NCI-H1092 (cell line): ENCODE measurements around the gene GALNT12.

ENCODE experiments used
- DNase-seq: peaks from one replicate; lab custom pipeline; 2025; lab: John Stamatoyannopoulos, UW

The GALNT12 gene

GRCh38 chr9:98861781-98862504, 54.5 kb downstream of the GALNT12 start:
- DNase-seq: no peak

- no peak for DNase-seq
These were observed 55.5 kb downstream of the GALNT12 start for GRCh38 chr9:98862936-98863335.

- no peak for DNase-seq
These were observed 57.1 kb downstream of the GALNT12 start for GRCh38 chr9:98864281-98865174.

- DNase-seq: no peak
These were observed 57.9 kb downstream of the GALNT12 start for GRCh38 chr9:98865284-98865875.

GRCh38 chr9:98866435-98867102, 59.1 kb downstream of the GALNT12 start:
- no peak for DNase-seq

DNA sequence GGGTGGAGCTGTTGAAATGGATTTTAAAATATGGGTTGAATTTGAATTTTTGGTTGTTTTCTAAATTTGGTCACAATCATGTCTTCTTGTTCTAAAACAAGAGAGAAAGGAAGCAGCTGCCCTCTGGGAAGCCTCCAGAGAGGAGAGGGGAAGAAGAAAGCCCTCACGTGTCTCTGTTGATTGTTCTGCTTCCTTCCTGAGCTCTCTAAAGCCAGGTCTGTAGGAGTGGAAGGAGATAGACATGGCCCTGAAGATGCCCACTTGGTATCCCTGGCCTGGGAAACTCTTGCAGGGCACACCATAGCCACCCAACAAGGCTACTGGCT, 59.6 kb downstream of the GALNT12 start:
- no peak for DNase-seq

- no peak for DNase-seq
These were observed 60.1 kb downstream of the GALNT12 start for GRCh38 chr9:98867429-98868168.

DNA sequence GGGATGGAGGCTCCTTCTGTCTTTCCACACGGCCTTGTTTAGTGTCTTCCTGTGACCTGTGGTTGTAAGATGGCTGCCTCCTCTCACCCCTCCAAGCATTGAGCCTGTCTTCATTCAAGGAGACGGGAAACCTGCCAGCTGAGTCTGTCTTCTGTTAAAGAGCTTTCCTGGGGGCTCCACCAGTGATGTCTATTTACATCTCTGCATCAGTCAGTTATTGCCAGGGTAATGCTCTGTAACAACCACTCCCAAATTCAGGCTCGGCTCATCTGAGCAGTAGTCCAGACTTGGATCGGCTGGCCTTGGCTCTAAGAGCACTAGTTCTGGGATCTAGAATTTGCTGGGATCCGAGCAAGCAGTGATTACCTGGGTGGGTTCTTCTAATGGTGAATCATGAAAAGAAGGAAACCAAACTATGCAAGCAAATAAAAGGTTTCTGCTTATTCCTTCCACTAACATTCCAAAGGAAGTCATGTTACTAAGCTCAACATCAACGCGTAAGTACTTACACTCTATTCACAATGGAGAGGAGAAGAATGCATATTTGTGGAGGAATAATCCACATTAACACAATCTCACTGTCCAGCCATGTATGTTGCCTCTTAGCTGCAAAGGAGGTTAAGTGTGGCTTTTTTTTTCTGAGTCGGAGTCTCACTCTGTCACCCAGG, 61.7 kb downstream of the GALNT12 start:
- no peak for DNase-seq

- no peak for DNase-seq
These were observed 62.4 kb downstream of the GALNT12 start for GRCh38 chr9:98869866-98870265.

DNA sequence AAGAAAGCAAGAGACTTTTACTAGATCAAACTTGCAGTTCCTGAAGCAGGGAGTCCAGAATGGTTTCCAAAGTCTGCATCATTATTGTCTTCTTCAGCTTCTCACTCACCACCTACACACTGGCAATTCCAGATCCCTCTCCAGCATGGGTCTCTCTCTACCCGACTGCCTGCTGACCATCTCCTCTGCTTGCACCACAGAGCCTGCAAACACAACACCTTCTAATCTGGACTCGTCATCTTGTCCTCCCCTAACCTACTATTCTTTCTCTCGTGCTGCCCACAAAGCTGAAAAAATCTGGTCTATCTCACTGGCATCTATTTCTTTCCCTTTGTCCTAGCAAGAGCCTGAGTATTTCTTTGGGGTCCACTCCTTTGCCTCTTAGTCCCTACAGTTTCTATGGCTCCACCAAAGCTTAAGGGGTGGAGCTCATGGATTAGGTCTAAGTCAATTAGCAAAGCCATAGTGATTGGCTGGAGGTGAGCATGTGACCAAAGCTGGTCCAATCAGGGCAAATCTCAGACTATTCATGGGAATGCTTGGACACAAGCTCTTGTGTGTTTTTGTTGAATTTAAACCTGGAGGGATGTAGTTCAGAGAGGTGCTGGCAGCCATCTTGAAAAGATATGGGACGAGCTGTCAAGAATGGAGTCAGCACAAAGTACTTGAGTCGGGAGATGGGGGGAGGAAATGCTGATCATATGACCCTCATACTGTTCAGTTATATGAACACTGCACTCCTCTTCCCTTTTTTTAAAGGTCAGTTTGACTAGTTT, 63.5 kb downstream of the GALNT12 start:
- no peak for DNase-seq

- no peak for DNase-seq
These were observed 64.1 kb downstream of the GALNT12 start for GRCh38 chr9:98871558-98872065.

DNA sequence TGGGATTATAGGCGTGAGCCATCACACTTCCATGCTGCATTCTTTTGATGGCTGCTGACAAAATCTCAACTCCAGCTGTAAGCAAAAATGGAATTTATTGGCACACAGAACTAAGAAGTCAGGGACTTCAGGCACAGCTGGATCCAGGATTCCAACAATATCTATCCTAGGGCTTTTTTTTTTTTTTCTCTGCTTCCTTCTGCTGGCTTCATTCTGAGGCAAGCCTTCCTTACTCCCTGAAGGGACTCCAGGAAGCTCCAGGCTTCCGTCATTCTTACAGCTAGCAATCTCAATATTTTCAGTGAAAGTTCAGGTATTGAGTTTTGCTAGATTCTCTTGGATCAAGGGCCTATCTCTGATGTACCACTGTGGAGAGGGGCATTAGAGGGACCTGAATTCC, 66.1 kb downstream of the GALNT12 start:
- DNase-seq: no peak

GRCh38 chr9:98873951-98874371, 66.5 kb downstream of the GALNT12 start:
- no peak for DNase-seq

DNA sequence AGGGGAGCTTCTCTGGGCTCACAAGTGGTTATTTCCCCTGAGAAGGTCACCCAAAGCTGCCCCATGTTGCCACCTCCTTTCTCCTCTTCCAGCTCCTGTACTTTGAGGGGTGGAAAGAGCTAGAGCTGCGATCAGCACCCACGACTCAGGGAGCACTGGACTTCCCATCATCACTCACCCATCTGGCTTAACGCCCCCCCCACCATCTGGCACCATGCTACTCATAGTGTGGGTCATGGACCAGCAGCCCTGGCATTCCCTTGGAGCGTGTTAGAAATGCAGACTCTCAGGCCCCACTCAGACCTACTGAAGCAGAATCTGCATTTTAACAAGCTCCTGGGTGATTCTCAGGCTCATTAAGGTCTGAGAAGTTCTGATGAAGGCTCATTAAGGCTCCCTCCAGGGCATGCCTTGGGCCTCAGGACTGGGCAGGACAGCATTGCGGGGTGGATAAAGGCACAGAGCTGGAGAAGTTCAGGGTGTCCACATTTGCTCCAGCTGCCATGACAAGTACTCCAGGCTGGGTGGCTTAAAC, 67.3 kb downstream of the GALNT12 start:
- DNase-seq: no peak

DNA sequence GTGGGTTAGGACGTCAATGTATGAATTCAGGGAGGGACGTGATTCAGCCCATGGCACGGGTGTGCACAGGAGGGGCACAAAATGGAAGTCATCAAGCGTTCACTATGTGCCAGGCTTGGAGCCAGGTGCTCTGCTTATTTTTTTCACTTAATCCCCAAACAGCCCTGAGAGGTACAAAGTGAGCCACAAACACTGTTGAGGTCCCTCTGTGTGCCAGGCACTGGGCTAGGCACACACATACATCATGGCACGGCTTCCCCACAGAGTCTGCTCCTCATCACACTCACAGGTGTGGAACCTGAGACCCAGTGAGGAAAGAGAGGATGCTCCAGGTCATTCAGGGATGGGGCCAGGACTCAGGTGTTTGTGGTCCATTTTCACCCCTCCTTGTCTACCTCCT, 68.1 kb downstream of the GALNT12 start:
- no peak for DNase-seq

GRCh38 chr9:98877311-98877710, 69.8 kb downstream of the GALNT12 start:
- DNase-seq: no peak

GRCh38 chr9:98879094-98879962, 71.9 kb downstream of the GALNT12 start:
- no peak for DNase-seq

- no peak for DNase-seq
These were observed 72.5 kb downstream of the GALNT12 start for GRCh38 chr9:98879963-98880310.
